GM12878 (cell line): ENCODE data around the gene SLC1A2. TPM values are rescaled to one million over a fixed set of nuclear protein-coding genes. Genes with fewer than 3 reads are reported as not detected.

Experiments used
- CBFB ChIP-seq: IDR thresholded peaks from 2 replicates; pipeline ENCODE4 v1.6.1; 2016; ENCODE audit warnings: antibody characterized with exemption, low read depth
- CEBPB ChIP-seq, 2 experiments: fragments of 150-350 bp in 1 of 2; IDR thresholded peaks; 2 replicates each; pipeline ENCODE4 v1.6.1; 2012 to 2014; ENCODE audit warnings: low read depth in 2 of 2, low read length in 2 of 2, borderline replicate concordance in 1 of 2, inconsistent platforms in 1 of 2
- CTCF ChIP-seq, 3 experiments: IDR thresholded peaks in 2 of 3; conservative IDR thresholded peaks in 1 of 3; 2 replicates each; pipeline ENCODE4 v1.5.1; 2011; ENCODE audit warnings: low read depth in 3 of 3, low read length in 3 of 3, mild to moderate bottlenecking in 3 of 3, control low read depth in 2 of 3, moderate library complexity in 2 of 3, inconsistent platforms in 1 of 3, mixed read lengths in 1 of 3; ENCODE audit not compliant: control insufficient read depth in 2 of 3, insufficient read depth in 1 of 3; ENCODE audit errors: extremely low read depth in 1 of 3
- GATAD2B ChIP-seq: fragments of 450-650 bp; conservative IDR thresholded peaks from 2 replicates; pipeline ENCODE4 v1.6.1; 2017; ENCODE audit warnings: low read depth, mild to moderate bottlenecking, moderate library complexity
- IKZF2 ChIP-seq, 2 experiments: fragments of 450-650 bp; IDR thresholded peaks; 2 replicates each; pipeline ENCODE4 v1.6.1; 2017; ENCODE audit warnings: mild to moderate bottlenecking in 2 of 2, moderate library complexity in 2 of 2
- NFYB ChIP-seq: IDR thresholded peaks from 2 replicates; pipeline ENCODE4 v1.6.1; 2011; ENCODE audit warnings: low read depth, mild to moderate bottlenecking, low read length, improper control_type of control experiment, moderate library complexity; ENCODE audit not compliant: insufficient read depth
- STAT1 ChIP-seq: fragments of 450-650 bp; conservative IDR thresholded peaks from 2 replicates; pipeline ENCODE4 v1.6.1; 2014; ENCODE audit warnings: antibody characterized with exemption, mild to moderate bottlenecking
- SUPT20H ChIP-seq: IDR thresholded peaks from 2 replicates; pipeline ENCODE4 v1.6.1; 2011; ENCODE audit warnings: low read depth, mild to moderate bottlenecking, low read length, moderate library complexity, borderline replicate concordance; ENCODE audit not compliant: control insufficient read depth
- ZNF592 ChIP-seq: fragments of 450-650 bp; IDR thresholded peaks from 2 replicates; pipeline ENCODE4 v1.6.1; 2017; ENCODE audit warnings: mild to moderate bottlenecking, moderate library complexity
- polyA plus RNA-seq, 11 experiments: library from polyadenylated mRNA; depleted of rRNA in 4 of 11; unstranded in 6 of 11; stranded (reverse) in 5 of 11; fragments of >200 nt; fragmentation: Nextera tagmentation in 4 of 11; fragmentation: Illumina TruSeq in 1 of 11; extraction: Ambion mirVana in 4 of 11; extraction: Trizol in 1 of 11; gene quantifications; 1 replicate in 1 of 11; 2 replicates in 10 of 11; pipeline versions ENCODE4 v1.2.1 to v1.2.3, GENCODE V29; 2011 to 2016; ENCODE audit warnings: inconsistent platforms in 2 of 11, missing spikeins in 2 of 11, low read depth in 1 of 11
- total RNA-seq, 4 experiments: library from RNA; depleted of rRNA in 3 of 4; stranded (reverse); fragments of >200 nt in 3 of 4; fragmentation: Illumina TruSeq in 1 of 4; extraction: Trizol in 1 of 4; gene quantifications; 2 replicates each; pipeline versions ENCODE4 v1.2.1 to v1.2.3, GENCODE V29; 2013 to 2021

The SLC1A2 gene
- total and polyA plus RNA-seq, 10 of the 15 experiments (the other 5 are each of a cell fraction or from before 2014, with no cell fraction given) = 0.01 to 0.84 (median 0.22) TPM; not detected in 1

- TF ChIP-seq ZNF592 = no peak
- TF ChIP-seq SUPT20H = no peak
- TF ChIP-seq GATAD2B = no peak
- no peak for TF ChIP-seq IKZF2 (IDR thresholded peaks at IDR 0.05)
- TF ChIP-seq NFYB = no peak
- no peak for TF ChIP-seq CEBPB (IDR thresholded peaks at IDR 0.05; ENCODE audit: borderline replicate concordance in 1 of 2, low read depth in 2 of 2, low read length in 2 of 2)
- no peak for TF ChIP-seq CTCF (IDR thresholded peaks at IDR 0.05 in 2 of 3, conservative IDR thresholded peaks at IDR 0.05 in 1 of 3; ENCODE audit: control insufficient read depth in 2 of 3, extremely low read depth in 1 of 3, insufficient read depth in 1 of 3, low read depth in 3 of 3, low read length in 3 of 3)
- no peak for TF ChIP-seq STAT1
- TF ChIP-seq CBFB = no peak
Observed at GRCh38 chr11:35413598-35413997, 5.8 kb downstream of the SLC1A2 start (continued).
